Fibroblast of villous mesenchyme (primary cell): ENCODE results near the gene SYNJ1. TPM values are rescaled to one million over a fixed set of nuclear protein-coding genes. Genes with fewer than 3 reads are reported as not detected.
"Not testable (repeated sequence)": the region's sequence is repeated elsewhere in the genome, so short reads cannot be mapped to it uniquely, and the experiment has no call there.

Source experiments
- DNase-seq: peaks from one replicate; pipeline ENCODE4 v3.0.0-alpha.2; 2010; ENCODE audit warnings: low read depth
- H3K4me3 ChIP-seq: 2 replicates; pipeline ENCODE4 v1.5.1; 2011; ENCODE audit warnings: low read depth, mild to moderate bottlenecking, low read length
- CTCF ChIP-seq: IDR thresholded peaks from 2 replicates; pipeline ENCODE4 v1.5.1; 2012; ENCODE audit warnings: low read depth, mild to moderate bottlenecking, low read length; ENCODE audit not compliant: insufficient read depth
- total RNA-seq: library from RNA; depleted of rRNA; stranded (reverse); fragments of >200 nt; gene quantifications from 2 replicates; pipeline ENCODE4 v1.2.3, GENCODE V29; 2012

Gene SYNJ1
- total RNA-seq, 1 donor, result 7.3 TPM

- TF ChIP-seq CTCF, result no peak
- DNase-seq, result no peak
Measured at GRCh38 chr21:32641710-32642698, 85.8 kb downstream of the SYNJ1 start.

GRCh38 chr21:32626621-32627196 lies 101.1 kb downstream of the SYNJ1 start:
- peak; percentile 48 for DNase-seq
- H3K4me3 ChIP-seq, result no peak overlapping the region
- TF ChIP-seq CTCF, result no peak

More at GRCh38 chr21:32641710-32642698, 85.8 kb downstream of the SYNJ1 start:
- no peak overlapping the region for H3K4me3 ChIP-seq

- DNase-seq, H3K4me3 ChIP-seq: not testable (repeated sequence)
Measured at GRCh38 chr21:32618218-32618617, 109.6 kb downstream of the SYNJ1 start.

GRCh38 chr21:32613436-32614043 lies 114.3 kb downstream of the SYNJ1 start:
- TF ChIP-seq CTCF, result no peak
- H3K4me3 ChIP-seq, result peak overlapping the region; percentile 96
- DNase-seq, result no peak

- no peak for DNase-seq
- peak overlapping the region; percentile 96 for H3K4me3 ChIP-seq
- no peak for TF ChIP-seq CTCF
Measured at GRCh38 chr21:32612999-32613337, 114.8 kb downstream of the SYNJ1 start.

GRCh38 chr21:32612075-32612998 lies 115.5 kb downstream of the SYNJ1 start, which contains the start of gene CFAP298:
TSS of gene CFAP298 (minus strand) at chr21:32612377. CDS start at chr21:32612243, 134 bp downstream.
- no peak for TF ChIP-seq CTCF
- DNase-seq, result peak; percentile 95
- peak within 1 kb of the TSS; percentile 96 for H3K4me3 ChIP-seq
